Testis (tissue), 3 donors: ENCODE data around the gene TRABD2A. TPM values are rescaled to one million over a fixed set of nuclear protein-coding genes. Genes with fewer than 3 reads are reported as not detected.

ENCODE experiments used
- DNase-seq: peaks from one replicate; pipeline ENCODE4 v3.0.0-alpha.2; 2019
- H3K27ac ChIP-seq, 2 donors: fragments of 200-600 bp; sonication (generic); one replicate each; pipeline ENCODE4 v1.5.1; 2019
- H3K27me3 ChIP-seq: fragments of 200-600 bp; sonication (generic); one replicate; pipeline ENCODE4 v1.5.1; 2019
- H3K36me3 ChIP-seq: fragments of 200-600 bp; sonication (generic); one replicate; pipeline ENCODE4 v1.5.1; 2017; ENCODE audit warnings: low read depth; ENCODE audit errors: missing control alignments
- H3K4me1 ChIP-seq: fragments of 200-600 bp; sonication (generic); one replicate; pipeline ENCODE4 v1.5.1; 2019
- H3K4me3 ChIP-seq, 2 donors: fragments of 200-600 bp; sonication (generic); one replicate each; pipeline ENCODE4 v1.5.1; 2017 to 2019
- H3K9me3 ChIP-seq: fragments of 200-600 bp; sonication (generic); one replicate; pipeline ENCODE4 v1.5.1; 2017
- CTCF ChIP-seq, 3 experiments: fragments of 450-650 bp in 2 of 3; fragments of 200-600 bp in 1 of 3; sonication (generic) in 1 of 3; IDR thresholded peaks; one replicate each; pipeline ENCODE4 v1.5.1; 2016 to 2019; ENCODE audit warnings: antibody characterized with exemption in 3 of 3, mild to moderate bottlenecking in 2 of 3, moderate library complexity in 1 of 3
- POLR2A ChIP-seq: fragments of 450-650 bp; IDR thresholded peaks from one replicate; pipeline ENCODE4 v1.6.1; 2017; ENCODE audit warnings: antibody characterized with exemption, mild to moderate bottlenecking, moderate library complexity
- WGBS, 2 donors: methylation state at CpG; one replicate each; pipeline ENCODE4 v1.1.5; 2018; 5-methylcytosine and 5-hydroxymethylcytosine counted together
- intact Hi-C: fragments of 100-400 bp; cut with DNase I; formaldehyde crosslinking; loops from one replicate; pipeline ENCODE4 v1.15.1; 2023; ENCODE audit warnings: low total_unique reads
- polyA plus RNA-seq: library from polyadenylated mRNA; stranded (reverse); fragments of 350-450 nt; fragmentation: Illumina TruSeq; extraction: RNeasy Lipid Tissue Mini Kit (QIAGEN cat#74804); gene quantifications from one replicate; pipeline ENCODE4 v1.2.3, GENCODE V29; 2014; ENCODE audit warnings: low read depth, low replicate concordance; ENCODE audit not compliant: insufficient read depth
- total RNA-seq, 2 donors: library from RNA; depleted of rRNA; stranded (reverse); fragments of >200 nt; gene quantifications; one replicate each; pipeline ENCODE4 v1.2.3, GENCODE V29; 2016

The TRABD2A gene
- total and polyA plus RNA-seq, 3 donors from 2014 or later, result 19.1 to 82.5 (median 44.1) TPM

- Histone ChIP-seq H3K9me3 (no peaks in the 10 kb centered on the region), H3K27me3 (no peaks in the 10 kb centered on the region), H3K4me3 (no peak overlapping the region), H3K27ac (no peak overlapping the region), H3K36me3 (no peaks in the 10 kb centered on the region), H3K4me1 (peaks cover 15% of the 10 kb centered on the region)
- WGBS, 2 donors, result 75 to 93% methylated on average over 12 of the region's 12 CpGs
- TF ChIP-seq CTCF (IDR thresholded peaks at IDR 0.05) (no peak), POLR2A (no peak)
- intact Hi-C loops, result no loop called here
- no peak for DNase-seq
Measured at GRCh38 chr2:84891355-84892010, 10.6 kb upstream of the TRABD2A start.

DNA sequence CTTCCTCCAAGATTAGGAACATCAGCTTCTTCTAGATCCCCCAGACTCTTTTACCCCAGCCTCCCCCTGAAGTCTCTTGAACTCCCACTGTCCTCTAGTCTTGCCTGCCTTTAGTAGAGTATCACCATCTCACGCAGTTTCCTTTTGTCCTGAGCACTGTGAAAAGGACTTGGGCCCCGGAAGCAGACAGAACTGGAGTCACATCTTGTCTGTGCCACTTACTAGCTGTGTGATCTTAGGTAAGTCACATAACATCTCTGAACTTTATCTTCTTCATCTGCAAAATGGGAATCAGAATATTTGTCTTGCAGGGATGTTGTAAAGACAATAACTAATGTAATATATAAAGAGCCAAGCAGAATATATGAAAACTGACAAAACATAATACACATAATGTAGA lies 8.4 kb upstream of the TRABD2A start:
- no peaks in the 10 kb centered on the region for H3K36me3 ChIP-seq
- intact Hi-C loops, result no loop called here
- 86 to 91% methylated on average over 2 of the region's 2 CpGs for WGBS, 2 donors
- no peaks in the 10 kb centered on the region for H3K9me3 ChIP-seq
- H3K4me1 ChIP-seq, result peaks cover 7% of the 10 kb centered on the region
- H3K27me3 ChIP-seq, result no peaks in the 10 kb centered on the region
- no peak for TF ChIP-seq CTCF (IDR thresholded peaks at IDR 0.05)
- TF ChIP-seq POLR2A, result no peak
- DNase-seq, result no peak
- H3K4me3 ChIP-seq, result no peak overlapping the region
- peak overlapping the region in 1 of 2 donors; percentile 32 for H3K27ac ChIP-seq

GRCh38 chr2:84888401-84889276 lies 7.8 kb upstream of the TRABD2A start:
- no peaks in the 10 kb centered on the region for H3K36me3 ChIP-seq
- TF ChIP-seq POLR2A (no peak), CTCF (IDR thresholded peaks at IDR 0.05) (no peak)
- no peak for DNase-seq
- no peaks in the 10 kb centered on the region for H3K27me3 ChIP-seq
- no peaks in the 10 kb centered on the region for H3K9me3 ChIP-seq
- WGBS, 2 donors, result 46 to 48% methylated on average over 6 of the region's 6 CpGs
- no peak overlapping the region for H3K4me3 ChIP-seq
- peak overlapping the region in 1 of 2 donors; percentile 32 for H3K27ac ChIP-seq
- H3K4me1 ChIP-seq, result peaks cover 7% of the 10 kb centered on the region
- intact Hi-C loops, result no loop called here

DNA sequence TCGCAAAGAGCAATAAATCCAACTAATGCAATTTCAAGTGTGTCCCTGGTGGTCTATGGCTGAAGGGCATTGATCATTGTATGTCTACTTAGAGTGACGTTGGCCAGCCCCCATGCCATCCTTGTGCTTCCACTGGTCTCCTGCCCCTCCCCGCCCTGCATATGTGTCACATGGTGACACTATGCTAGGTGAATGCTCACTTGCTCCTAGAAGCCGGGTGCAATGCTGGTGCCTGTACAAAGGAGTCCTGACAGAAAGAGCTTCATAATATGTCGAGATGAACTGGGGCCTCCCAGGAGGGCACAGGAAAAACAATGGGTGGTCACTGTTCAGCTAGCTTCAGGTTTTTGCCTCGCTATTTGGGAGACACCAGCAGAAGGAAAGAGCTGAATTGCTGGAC lies 5.9 kb upstream of the TRABD2A start:
- no peaks in the 10 kb centered on the region for H3K36me3 ChIP-seq
- intact Hi-C loops, result no loop called here
- H3K27ac ChIP-seq, result no peak overlapping the region
- TF ChIP-seq CTCF (IDR thresholded peaks at IDR 0.05), result no peak
- H3K4me1 ChIP-seq, result peaks cover 7% of the 10 kb centered on the region
- DNase-seq, result no peak
- 91 to 97% methylated on average over 6 of the region's 6 CpGs for WGBS, 2 donors
- H3K27me3 ChIP-seq, result no peaks in the 10 kb centered on the region
- H3K9me3 ChIP-seq, result no peaks in the 10 kb centered on the region
- no peak overlapping the region for H3K4me3 ChIP-seq
